Measurements from ENCODE around the gene TFDP2.
"Not testable (repeated sequence)": the region's sequence is repeated elsewhere in the genome, so short reads cannot be mapped to it uniquely, and the experiment has no call there.

TFDP2 gene

GRCh38 chr3:142013993-142014392, 135.4 kb downstream of the TFDP2 start:
- DNase-seq: no peak

GRCh38 chr3:142013326-142013980, 135.9 kb downstream of the TFDP2 start:
- DNase-seq: no peak

- DNase-seq: no peak
These were observed 140.3 kb downstream of the TFDP2 start for GRCh38 chr3:142009029-142009428.

GRCh38 chr3:142007710-142008399, 141.5 kb downstream of the TFDP2 start:
- DNase-seq: no peak

GRCh38 chr3:142004957-142005356, 144.4 kb downstream of the TFDP2 start:
- not testable (repeated sequence) for DNase-seq

- DNase-seq: no peak
These were observed 145.3 kb downstream of the TFDP2 start for GRCh38 chr3:142004025-142004424.

- DNase-seq: no peak
These were observed 146.1 kb downstream of the TFDP2 start for GRCh38 chr3:142003291-142003690.

- no peak for DNase-seq
These were observed 148.9 kb downstream of the TFDP2 start for GRCh38 chr3:142000325-142000870.

GRCh38 chr3:141998669-141999290, 150.6 kb downstream of the TFDP2 start:
- DNase-seq: no peak

- DNase-seq: no peak
These were observed 152.9 kb downstream of the TFDP2 start for GRCh38 chr3:141996437-141996836.

GRCh38 chr3:141994856-141995255, 154.5 kb downstream of the TFDP2 start:
- DNase-seq: no peak

GRCh38 chr3:141992512-141992911, 156.8 kb downstream of the TFDP2 start:
- DNase-seq: no peak

- no peak for DNase-seq
These were observed 162.7 kb downstream of the TFDP2 start for GRCh38 chr3:141986548-141987107.

- DNase-seq: no peak
These were observed 168.3 kb downstream of the TFDP2 start for GRCh38 chr3:141981084-141981483.

- DNase-seq: no peak
These were observed 170.2 kb downstream of the TFDP2 start for GRCh38 chr3:141979050-141979671.

GRCh38 chr3:141974777-141975176, 174.6 kb downstream of the TFDP2 start:
- DNase-seq: not testable (repeated sequence)

GRCh38 chr3:141972399-141972798, 176.9 kb downstream of the TFDP2 start:
- no peak for DNase-seq

GRCh38 chr3:141971571-141971970, 177.8 kb downstream of the TFDP2 start:
- no peak for DNase-seq

GRCh38 chr3:141969711-141970110, 179.6 kb downstream of the TFDP2 start:
- DNase-seq: no peak

GRCh38 chr3:141965471-141965870, 183.9 kb downstream of the TFDP2 start:
- no peak for DNase-seq

GRCh38 chr3:141963301-141963700, 186.0 kb downstream of the TFDP2 start:
- no peak for DNase-seq

GRCh38 chr3:141960731-141961130, 188.6 kb downstream of the TFDP2 start:
- DNase-seq: no peak

All from DMS153 (cell line).